Tibial nerve (tissue), 4 donors: ENCODE data around the gene GJA4.

Source experiments
- EP300 ChIP-seq, 2 donors: sonication (generic); formaldehyde crosslinking; IDR thresholded peaks; one replicate each; pipeline ENCODE4 v1.6.1; 2017; ENCODE audit warnings: antibody characterized with exemption in 2 of 2, mild to moderate bottlenecking in 1 of 2
- POLR2A ChIP-seq, 2 donors: fragments of 450-650 bp; IDR thresholded peaks; one replicate each; pipeline ENCODE4 v1.6.1; 2017; ENCODE audit warnings: antibody characterized with exemption in 2 of 2, mild to moderate bottlenecking in 2 of 2, moderate library complexity in 2 of 2
- TF ChIP-seq, protein P1 (sequence below), 5 experiments: fragments of 200-600 bp in 3 of 5; fragments of 450-650 bp in 2 of 5; sonication (generic) in 3 of 5; IDR thresholded peaks; one replicate each; pipeline ENCODE4 v1.5.1; 2016 to 2019; ENCODE audit warnings: antibody characterized with exemption in 5 of 5, mild to moderate bottlenecking in 3 of 5, moderate library complexity in 2 of 5

DNA sequence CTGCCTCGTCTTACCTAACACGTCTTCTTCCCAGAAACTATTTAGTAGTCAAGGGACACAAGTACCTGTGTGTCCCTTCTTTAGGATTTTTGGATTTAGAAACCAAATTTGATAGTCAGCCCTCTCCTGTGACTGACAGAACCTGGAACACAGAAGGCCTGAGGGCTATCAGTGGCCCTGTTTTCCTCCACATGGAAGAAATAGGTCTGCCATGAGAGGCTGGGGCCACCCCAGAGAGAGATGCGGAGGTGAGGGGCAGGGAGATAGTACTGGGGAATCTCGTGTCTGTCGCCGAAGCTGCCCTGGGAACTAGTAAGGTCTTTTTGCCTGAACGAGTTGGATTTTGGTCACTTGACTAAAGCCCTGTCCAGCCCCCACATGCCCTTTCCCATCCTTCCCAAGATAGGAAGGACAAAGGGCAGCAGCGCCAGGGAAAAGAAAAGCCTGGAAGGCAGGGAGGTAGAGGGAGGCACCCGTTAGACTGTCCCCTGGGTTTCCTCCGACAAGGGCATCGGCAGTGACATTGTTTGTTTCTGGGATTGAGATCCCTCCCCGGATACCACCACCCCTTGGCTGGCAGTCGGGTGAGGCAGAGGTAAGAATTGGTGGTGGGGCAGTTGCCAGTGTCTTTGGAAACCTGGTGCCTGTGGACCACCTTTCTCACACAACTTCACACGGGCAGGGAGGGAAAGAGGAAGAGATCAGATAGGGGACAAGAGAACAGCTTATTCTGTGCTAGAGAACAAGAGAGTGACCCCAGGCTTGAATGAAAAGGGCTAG is 46.9 kb downstream of the GJA4 start:
- TF ChIP-seq, protein P1, sequence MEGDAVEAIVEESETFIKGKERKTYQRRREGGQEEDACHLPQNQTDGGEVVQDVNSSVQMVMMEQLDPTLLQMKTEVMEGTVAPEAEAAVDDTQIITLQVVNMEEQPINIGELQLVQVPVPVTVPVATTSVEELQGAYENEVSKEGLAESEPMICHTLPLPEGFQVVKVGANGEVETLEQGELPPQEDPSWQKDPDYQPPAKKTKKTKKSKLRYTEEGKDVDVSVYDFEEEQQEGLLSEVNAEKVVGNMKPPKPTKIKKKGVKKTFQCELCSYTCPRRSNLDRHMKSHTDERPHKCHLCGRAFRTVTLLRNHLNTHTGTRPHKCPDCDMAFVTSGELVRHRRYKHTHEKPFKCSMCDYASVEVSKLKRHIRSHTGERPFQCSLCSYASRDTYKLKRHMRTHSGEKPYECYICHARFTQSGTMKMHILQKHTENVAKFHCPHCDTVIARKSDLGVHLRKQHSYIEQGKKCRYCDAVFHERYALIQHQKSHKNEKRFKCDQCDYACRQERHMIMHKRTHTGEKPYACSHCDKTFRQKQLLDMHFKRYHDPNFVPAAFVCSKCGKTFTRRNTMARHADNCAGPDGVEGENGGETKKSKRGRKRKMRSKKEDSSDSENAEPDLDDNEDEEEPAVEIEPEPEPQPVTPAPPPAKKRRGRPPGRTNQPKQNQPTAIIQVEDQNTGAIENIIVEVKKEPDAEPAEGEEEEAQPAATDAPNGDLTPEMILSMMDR (IDR thresholded peaks at IDR 0.05), result no peak
- no peak for TF ChIP-seq POLR2A (IDR thresholded peaks at IDR 0.05)
- no peak for TF ChIP-seq EP300 (IDR thresholded peaks at IDR 0.05)
